HepG2 (cell line): ENCODE data around the gene CPT1C. TPM values are rescaled to one million over a fixed set of nuclear protein-coding genes. Genes with fewer than 3 reads are reported as not detected.

Source experiments
- GMEB2 ChIP-seq: IDR thresholded peaks from 2 replicates; pipeline ENCODE4 v1.6.1; 2016; ENCODE audit warnings: missing biosample characterization, missing genetic modification reagents, low read depth
- JUND ChIP-seq: sonication (generic); formaldehyde crosslinking; IDR thresholded peaks from 2 replicates; pipeline ENCODE4 v1.8.0; 2022; ENCODE audit warnings: mild to moderate bottlenecking, missing genetic modification reagents
- KDM5B ChIP-seq: sonication (generic); formaldehyde crosslinking; IDR thresholded peaks from 2 replicates; pipeline ENCODE4 v1.4.0; 2020; ENCODE audit warnings: missing genetic modification reagents, mild to moderate bottlenecking, borderline replicate concordance
- MXI1 ChIP-seq: IDR thresholded peaks from 3 replicates; pipeline ENCODE4 v1.6.1; 2012; ENCODE audit warnings: low read depth, low read length, inconsistent platforms, borderline replicate concordance
- PHF8 ChIP-seq: sonication (generic); formaldehyde crosslinking; IDR thresholded peaks from 2 replicates; pipeline ENCODE4 v1.5.0; 2020; ENCODE audit warnings: missing genetic modification reagents
- SAP130 ChIP-seq: IDR thresholded peaks from 2 replicates; pipeline ENCODE4 v1.6.1; 2016; ENCODE audit warnings: low read depth
- ZMAT3 ChIP-seq: sonication (generic); formaldehyde crosslinking; conservative IDR thresholded peaks from 2 replicates; pipeline ENCODE4 v1.7.0; 2021; ENCODE audit warnings: missing genetic modification reagents
- ZNF30 ChIP-seq: sonication (generic); formaldehyde crosslinking; IDR thresholded peaks from 2 replicates; pipeline ENCODE4 v1.5.0; 2020; ENCODE audit warnings: mild to moderate bottlenecking, missing genetic modification reagents
- ZNF687 ChIP-seq: sonication (generic); formaldehyde crosslinking; IDR thresholded peaks from 2 replicates; pipeline ENCODE4 v1.5.1; 2020; ENCODE audit warnings: mild to moderate bottlenecking, missing genetic modification reagents, moderate library complexity
- polyA plus RNA-seq, 8 experiments: library from polyadenylated mRNA; depleted of rRNA in 3 of 8; stranded (reverse) in 7 of 8; unstranded in 1 of 8; fragments of >200 nt; fragmentation: Illumina TruSeq in 4 of 8; extraction: Trizol in 4 of 8; gene quantifications; 2 replicates each; pipeline versions ENCODE4 v1.2.1 to v1.2.3, GENCODE V29; 2011 to 2016; ENCODE audit warnings: low read depth in 4 of 8, missing spikeins in 1 of 8, mixed read lengths in 1 of 8; ENCODE audit not compliant: insufficient read depth in 1 of 8
- total RNA-seq, 5 experiments: library from RNA; depleted of rRNA; stranded (reverse); fragments of >200 nt; fragmentation: Illumina TruSeq; extraction: Trizol; gene quantifications; 2 replicates each; pipeline ENCODE4 v1.2.3, GENCODE V29; 2016; ENCODE audit warnings: low read depth in 1 of 5
- TF ChIP-seq, protein P1 (sequence below): IDR thresholded peaks from 2 replicates; pipeline ENCODE4 v1.6.1; 2012; ENCODE audit warnings: inconsistent platforms
- TF ChIP-seq, protein P2 (sequence below): sonication (generic); formaldehyde crosslinking; IDR thresholded peaks from one replicate; pipeline ENCODE4 v1.5.1; 2020; ENCODE audit warnings: mild to moderate bottlenecking, missing genetic modification reagents; ENCODE audit errors: not compliant biosample characterization

Gene CPT1C
- total and polyA plus RNA-seq, 2 of the 13 experiments (the other 11 are each of a cell fraction or from before 2014, with no cell fraction given) = 0.18 TPM; not detected in 1

DNA sequence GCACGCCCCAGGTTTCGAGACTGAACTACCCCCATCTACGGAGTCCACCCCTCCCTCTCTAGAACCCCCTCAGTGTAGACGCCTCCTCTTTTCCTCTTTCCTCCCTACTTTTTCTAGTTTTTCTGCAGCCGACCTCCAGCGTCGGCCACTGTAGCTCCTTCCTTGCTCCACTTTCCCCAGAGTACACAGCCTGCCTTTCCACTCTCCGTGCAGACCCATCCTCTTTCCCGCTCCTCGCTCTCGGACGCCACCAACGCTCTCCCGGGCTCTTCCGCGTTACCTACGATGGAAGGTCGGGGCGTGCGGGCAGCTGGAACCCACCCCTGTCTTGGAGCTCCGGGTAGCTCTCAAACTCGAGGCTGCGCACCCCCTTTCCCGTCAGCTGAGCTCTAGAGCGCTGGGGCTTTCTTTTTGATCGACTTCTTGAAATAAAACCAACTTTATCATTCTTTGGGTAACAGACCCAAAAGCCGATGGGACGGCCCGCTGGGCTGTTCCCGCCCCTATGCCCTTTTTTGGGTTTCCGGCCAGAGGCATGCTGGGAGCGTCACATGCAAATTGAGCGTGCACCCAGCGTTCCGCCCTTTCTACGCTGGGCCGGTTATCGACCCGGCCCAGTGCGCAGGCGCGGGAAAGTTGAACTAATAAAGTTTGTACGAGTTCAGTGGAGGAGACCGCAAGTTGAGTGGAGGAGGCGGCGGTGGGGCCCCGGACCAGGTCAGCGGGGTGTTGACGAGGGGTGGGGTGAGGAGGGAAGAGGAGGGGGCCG lies 25.4 kb upstream of the CPT1C start, which contains the start of the genes BCL2L12 and IRF3 (continued):
- peak; percentile 57; the same call in 1 of the 2 replicates for TF ChIP-seq ZNF687 (CRISPR knock-in tag)
- TF ChIP-seq MXI1 = peak; percentile 71; the same call in 1 of the 3 replicates
- TF ChIP-seq JUND (CRISPR knock-in tag) = no peak
- peak; percentile 86 for TF ChIP-seq SAP130
- TF ChIP-seq, protein P1, sequence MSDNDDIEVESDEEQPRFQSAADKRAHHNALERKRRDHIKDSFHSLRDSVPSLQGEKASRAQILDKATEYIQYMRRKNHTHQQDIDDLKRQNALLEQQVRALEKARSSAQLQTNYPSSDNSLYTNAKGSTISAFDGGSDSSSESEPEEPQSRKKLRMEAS = peak; percentile 43; the same call in 1 of the 2 replicates
- TF ChIP-seq, protein P2, sequence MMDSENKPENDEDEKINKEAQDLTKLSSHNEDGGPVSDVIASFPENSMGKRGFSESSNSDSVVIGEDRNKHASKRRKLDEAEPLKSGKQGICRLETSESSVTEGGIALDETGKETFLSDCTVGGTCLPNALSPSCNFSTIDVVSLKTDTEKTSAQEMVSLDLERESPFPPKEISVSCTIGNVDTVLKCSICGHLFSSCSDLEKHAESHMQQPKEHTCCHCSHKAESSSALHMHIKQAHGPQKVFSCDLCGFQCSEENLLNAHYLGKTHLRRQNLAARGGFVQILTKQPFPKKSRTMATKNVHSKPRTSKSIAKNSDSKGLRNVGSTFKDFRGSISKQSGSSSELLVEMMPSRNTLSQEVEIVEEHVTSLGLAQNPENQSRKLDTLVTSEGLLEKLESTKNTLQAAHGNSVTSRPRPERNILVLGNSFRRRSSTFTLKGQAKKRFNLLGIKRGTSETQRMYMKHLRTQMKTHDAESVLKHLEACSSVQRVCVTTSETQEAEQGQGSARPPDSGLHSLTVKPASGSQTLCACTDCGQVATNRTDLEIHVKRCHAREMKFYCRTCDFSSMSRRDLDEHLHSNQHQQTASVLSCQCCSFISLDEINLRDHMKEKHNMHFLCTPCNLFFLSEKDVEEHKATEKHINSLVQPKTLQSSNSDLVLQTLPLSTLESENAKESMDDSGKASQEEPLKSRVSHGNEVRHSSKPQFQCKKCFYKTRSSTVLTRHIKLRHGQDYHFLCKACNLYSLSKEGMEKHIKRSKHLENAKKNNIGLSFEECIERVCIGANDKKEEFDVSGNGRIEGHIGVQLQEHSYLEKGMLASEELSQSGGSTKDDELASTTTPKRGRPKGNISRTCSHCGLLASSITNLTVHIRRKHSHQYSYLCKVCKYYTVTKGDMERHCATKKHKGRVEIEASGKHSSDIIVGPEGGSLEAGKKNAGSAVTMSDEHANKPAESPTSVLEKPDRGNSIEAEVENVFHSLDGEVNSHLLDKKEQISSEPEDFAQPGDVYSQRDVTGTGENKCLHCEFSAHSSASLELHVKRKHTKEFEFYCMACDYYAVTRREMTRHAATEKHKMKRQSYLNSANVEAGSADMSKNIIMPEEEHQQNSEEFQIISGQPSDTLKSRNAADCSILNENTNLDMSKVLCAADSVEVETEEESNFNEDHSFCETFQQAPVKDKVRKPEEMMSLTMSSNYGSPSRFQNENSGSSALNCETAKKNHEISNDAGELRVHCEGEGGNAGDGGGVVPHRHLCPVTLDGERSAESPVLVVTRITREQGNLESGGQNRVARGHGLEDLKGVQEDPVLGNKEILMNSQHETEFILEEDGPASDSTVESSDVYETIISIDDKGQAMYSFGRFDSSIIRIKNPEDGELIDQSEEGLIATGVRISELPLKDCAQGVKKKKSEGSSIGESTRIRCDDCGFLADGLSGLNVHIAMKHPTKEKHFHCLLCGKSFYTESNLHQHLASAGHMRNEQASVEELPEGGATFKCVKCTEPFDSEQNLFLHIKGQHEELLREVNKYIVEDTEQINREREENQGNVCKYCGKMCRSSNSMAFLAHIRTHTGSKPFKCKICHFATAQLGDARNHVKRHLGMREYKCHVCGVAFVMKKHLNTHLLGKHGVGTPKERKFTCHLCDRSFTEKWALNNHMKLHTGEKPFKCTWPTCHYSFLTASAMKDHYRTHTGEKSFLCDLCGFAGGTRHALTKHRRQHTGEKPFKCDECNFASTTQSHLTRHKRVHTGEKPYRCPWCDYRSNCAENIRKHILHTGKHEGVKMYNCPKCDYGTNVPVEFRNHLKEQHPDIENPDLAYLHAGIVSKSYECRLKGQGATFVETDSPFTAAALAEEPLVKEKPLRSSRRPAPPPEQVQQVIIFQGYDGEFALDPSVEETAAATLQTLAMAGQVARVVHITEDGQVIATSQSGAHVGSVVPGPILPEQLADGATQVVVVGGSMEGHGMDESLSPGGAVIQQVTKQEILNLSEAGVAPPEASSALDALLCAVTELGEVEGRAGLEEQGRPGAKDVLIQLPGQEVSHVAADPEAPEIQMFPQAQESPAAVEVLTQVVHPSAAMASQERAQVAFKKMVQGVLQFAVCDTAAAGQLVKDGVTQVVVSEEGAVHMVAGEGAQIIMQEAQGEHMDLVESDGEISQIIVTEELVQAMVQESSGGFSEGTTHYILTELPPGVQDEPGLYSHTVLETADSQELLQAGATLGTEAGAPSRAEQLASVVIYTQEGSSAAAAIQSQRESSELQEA = peak; percentile 38
- no peak for TF ChIP-seq ZNF30 (CRISPR knock-in tag)
- TF ChIP-seq PHF8 (CRISPR knock-in tag) = peak; percentile 64; the same call in 1 of the 2 replicates
- TF ChIP-seq KDM5B = no peak
- peak; percentile 39; the same call in 1 of the 2 replicates for TF ChIP-seq ZMAT3 (CRISPR knock-in tag)
- TF ChIP-seq GMEB2 (CRISPR knock-in tag) = peak; percentile 97
